ENCODE measurements around the gene FOXR1. TPM values are rescaled to one million over a fixed set of nuclear protein-coding genes. Genes with fewer than 3 reads are reported as not detected.

Gene FOXR1, protein sequence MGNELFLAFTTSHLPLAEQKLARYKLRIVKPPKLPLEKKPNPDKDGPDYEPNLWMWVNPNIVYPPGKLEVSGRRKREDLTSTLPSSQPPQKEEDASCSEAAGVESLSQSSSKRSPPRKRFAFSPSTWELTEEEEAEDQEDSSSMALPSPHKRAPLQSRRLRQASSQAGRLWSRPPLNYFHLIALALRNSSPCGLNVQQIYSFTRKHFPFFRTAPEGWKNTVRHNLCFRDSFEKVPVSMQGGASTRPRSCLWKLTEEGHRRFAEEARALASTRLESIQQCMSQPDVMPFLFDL
- 0.04 TPM for polyA plus RNA-seq
- long read RNA-seq, donor 1: 0 reads
- long read RNA-seq, donor 2: 0 reads
- long read RNA-seq, donor 3: 0 reads
- long read RNA-seq, donor 4: 0 reads
- long read RNA-seq, donor 5: 0 reads
- long read RNA-seq, donor 6: 0 reads
- long read RNA-seq, donor 7: 0 reads
- long read RNA-seq, donor 8: 0 reads
- long read RNA-seq, donor 9: 0 reads
- long read RNA-seq, donor 10: 0 reads
- long read RNA-seq, donor 11: 0 reads

DNA sequence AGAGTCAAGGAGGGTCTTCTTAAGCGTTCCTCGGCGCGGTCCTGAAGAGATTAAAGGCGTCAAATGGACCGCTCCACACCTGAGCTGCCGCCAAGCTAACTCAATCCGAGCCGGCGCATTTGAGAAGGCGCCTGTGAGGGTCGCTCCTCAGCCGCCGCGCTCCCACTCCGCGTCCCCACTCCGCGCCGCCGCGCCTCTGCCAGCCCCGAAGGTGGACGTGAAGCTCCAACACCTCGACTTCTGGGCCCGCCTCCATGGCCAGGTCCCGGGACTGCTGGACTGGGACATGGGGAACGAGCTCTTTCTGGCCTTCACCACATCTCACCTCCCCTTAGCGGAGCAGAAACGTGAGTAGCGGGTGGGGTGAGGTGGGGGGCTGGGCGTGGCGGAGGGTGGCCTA lies at the start of gene FOXR1:
TSS of gene FOXR1 (plus strand) at position 116 of the 400 bp plus-strand sequence. CDS start at position 287, 171 bp downstream.
- no CpG with 5 or more reads among the region's 33 CpGs for WGBS (ENCODE audit: insufficient coverage, low lambda C conversion rate)
- Histone ChIP-seq H3K9me3 (ENCODE audit: control insufficient read depth, low read depth, low read length) (peaks cover 3% of the 10 kb centered on the region), H3K4me3 (ENCODE audit: low read length) (no peak within 1 kb of the TSS), H3K27me3 (ENCODE audit: control insufficient read depth, insufficient read depth, low read length) (peaks cover 11% of the 10 kb centered on the region), H3K27ac (ENCODE audit: low read length) (no peak within 1 kb of the TSS), H3K36me3 (ENCODE audit: control insufficient read depth, insufficient read depth, low read length) (no peaks in the 10 kb centered on the region), H3K4me1 (ENCODE audit: control insufficient read depth, insufficient read depth, low read length) (no peaks in the 10 kb centered on the region)
- DNase-seq: no peak

DNA sequence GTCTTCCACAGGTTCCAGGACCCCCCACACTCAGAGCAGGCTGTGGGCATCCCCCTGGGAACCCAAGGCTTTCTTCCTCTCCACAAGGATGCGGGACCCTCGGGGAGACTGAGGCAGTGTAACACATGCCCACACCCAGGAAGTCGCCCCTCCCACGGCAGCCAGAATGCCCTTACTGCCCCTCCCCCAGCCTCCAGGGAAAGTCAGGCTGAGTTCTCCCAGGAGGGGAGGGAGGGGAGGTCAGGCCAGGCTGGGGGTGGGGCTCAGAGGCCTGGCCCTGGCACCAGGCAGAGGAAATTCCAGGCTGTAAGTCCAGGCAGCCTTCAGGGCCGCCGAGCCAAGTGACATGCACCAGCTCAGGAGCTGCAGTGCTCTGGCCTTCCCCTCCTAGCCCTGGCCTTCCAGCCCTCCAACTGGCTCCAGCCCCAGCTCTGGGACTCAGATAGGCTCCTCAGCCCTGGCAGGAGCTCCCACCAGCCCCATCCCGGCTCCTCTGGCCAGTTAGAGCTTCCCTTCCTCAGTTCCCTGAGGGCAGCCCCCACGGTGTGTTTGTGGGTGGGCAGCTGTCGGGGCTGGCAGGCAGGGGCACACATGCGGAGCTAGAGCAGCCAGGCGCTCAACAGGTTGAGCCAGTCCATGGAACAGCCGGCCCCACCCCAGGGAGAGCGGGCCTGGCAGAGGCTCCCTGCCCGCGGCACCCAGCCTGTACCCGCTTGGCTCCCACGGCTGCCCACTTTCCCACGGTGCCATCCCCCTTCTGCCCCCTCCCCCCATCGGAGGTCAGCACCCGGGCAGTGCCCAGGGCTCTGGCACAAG lies 49.4 kb upstream of the FOXR1 start:
- no peaks in the 10 kb centered on the region for H3K36me3 ChIP-seq (ENCODE audit: control insufficient read depth, insufficient read depth, low read length)
- peak overlapping the region; percentile 93 for H3K4me3 ChIP-seq (ENCODE audit: low read length)
- no peaks in the 10 kb centered on the region for H3K27me3 ChIP-seq (ENCODE audit: control insufficient read depth, insufficient read depth, low read length)
- peaks cover 70% of the 10 kb centered on the region for H3K4me1 ChIP-seq (ENCODE audit: control insufficient read depth, insufficient read depth, low read length)
- peak overlapping the region; percentile 98 for H3K27ac ChIP-seq (ENCODE audit: low read length)
- DNase-seq: peak in 1 of 2 donors; percentile 65
- no CpG with 5 or more reads among the region's 20 CpGs for WGBS (ENCODE audit: insufficient coverage, low lambda C conversion rate)
- H3K9me3 ChIP-seq (ENCODE audit: control insufficient read depth, low read depth, low read length): no peaks in the 10 kb centered on the region

DNA sequence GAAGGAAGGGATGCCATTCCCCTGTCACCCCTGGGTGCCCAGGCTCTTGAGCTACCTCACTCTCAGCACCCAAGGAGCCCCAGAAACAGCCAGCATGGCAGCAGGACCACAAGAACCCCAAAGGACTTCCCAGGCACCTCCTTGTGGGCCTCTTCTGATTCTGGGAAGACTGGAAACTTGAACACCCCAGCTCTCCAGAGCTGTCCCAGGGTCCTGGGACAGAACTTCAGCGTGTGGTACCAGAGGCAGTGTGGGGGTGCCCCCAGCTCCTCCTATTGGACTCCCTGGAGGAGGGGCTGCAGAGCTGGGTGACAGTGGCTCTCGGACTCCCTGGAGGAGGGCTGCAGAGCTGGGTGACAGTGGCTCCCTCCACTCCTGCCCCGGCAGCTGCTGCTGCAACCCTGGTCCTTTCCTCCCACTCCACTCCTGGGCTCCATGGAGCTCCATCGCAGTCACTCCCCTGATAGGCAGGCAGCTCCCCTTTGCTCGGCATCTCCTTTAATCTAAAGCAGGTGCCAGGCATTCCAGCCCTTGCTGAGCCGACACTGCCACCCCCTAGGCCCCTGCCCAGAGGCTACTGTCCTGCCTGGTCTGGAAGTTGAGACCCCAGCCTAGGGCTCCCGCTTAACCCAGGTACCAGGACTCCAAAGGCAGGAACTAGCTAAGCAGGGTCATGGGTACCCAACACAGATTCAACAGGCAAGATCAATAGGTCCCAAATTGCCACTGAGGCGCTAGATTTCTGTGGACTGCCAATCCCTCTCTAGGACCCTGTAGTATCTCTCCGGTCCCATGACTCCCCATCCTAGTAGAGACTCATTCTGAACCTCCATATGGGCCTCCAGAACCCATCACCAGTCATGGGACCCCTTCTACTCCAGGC lies 48.6 kb upstream of the FOXR1 start:
- peaks cover 65% of the 10 kb centered on the region for H3K4me1 ChIP-seq (ENCODE audit: control insufficient read depth, insufficient read depth, low read length)
- no peaks in the 10 kb centered on the region for H3K9me3 ChIP-seq (ENCODE audit: control insufficient read depth, low read depth, low read length)
- no peaks in the 10 kb centered on the region for H3K36me3 ChIP-seq (ENCODE audit: control insufficient read depth, insufficient read depth, low read length)
- H3K27me3 ChIP-seq (ENCODE audit: control insufficient read depth, insufficient read depth, low read length): no peaks in the 10 kb centered on the region
- peak overlapping the region; percentile 93 for H3K4me3 ChIP-seq (ENCODE audit: low read length)
- no peak for DNase-seq
- WGBS (ENCODE audit: insufficient coverage, low lambda C conversion rate): no CpG with 5 or more reads among the region's 9 CpGs
- peak overlapping the region; percentile 98 for H3K27ac ChIP-seq (ENCODE audit: low read length)

DNA sequence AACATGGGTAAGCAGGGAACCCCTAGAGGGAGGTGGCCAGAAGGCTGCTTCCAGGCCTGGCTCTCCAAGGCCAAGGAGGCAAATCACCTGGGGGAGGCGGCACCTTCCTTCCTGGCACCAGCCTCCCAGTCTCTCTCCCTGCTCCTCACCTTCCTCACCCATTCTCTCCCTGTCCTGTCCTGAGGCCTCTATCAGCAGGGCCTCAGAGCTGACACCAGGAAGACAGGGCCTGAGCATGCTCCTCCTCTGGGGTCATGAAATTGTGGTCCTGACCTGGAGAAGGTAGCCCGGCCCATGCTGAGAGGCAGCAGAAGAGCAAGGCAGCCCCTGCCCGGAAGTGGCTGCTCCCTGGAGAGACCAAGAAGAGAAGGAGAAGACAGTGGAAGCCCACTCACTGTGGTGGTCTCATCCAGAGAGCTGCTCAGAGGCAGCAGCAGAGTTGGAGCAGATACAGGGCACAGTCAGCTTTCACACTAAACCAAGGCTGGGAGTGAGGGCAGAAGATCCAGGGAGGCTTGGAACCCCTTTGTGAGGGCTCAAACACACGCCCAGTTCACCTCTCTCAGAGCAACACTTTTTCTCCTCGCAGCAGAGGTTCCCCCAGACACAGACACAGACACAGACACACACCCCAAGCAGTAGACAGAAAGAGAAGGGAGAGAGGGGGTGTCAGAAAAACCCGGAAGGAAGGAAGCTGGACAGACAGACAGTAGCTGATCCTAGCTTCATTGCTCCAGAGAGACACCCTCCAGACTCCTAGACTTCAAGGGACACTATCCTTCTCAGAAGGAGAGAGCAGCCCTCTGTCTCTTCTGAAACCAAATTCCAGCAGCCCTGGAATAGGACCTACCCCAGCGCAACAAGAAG lies 47.6 kb upstream of the FOXR1 start:
- Histone ChIP-seq H3K27me3 (ENCODE audit: control insufficient read depth, insufficient read depth, low read length) (no peaks in the 10 kb centered on the region), H3K36me3 (ENCODE audit: control insufficient read depth, insufficient read depth, low read length) (no peaks in the 10 kb centered on the region), H3K4me3 (ENCODE audit: low read length) (peak overlapping the region; percentile 93), H3K27ac (ENCODE audit: low read length) (peak overlapping the region; percentile 98), H3K4me1 (ENCODE audit: control insufficient read depth, insufficient read depth, low read length) (peaks cover 58% of the 10 kb centered on the region), H3K9me3 (ENCODE audit: control insufficient read depth, low read depth, low read length) (no peaks in the 10 kb centered on the region)
- DNase-seq: peak in 1 of 2 donors; percentile 31
- no CpG with 5 or more reads among the region's 7 CpGs for WGBS (ENCODE audit: insufficient coverage, low lambda C conversion rate)

DNA sequence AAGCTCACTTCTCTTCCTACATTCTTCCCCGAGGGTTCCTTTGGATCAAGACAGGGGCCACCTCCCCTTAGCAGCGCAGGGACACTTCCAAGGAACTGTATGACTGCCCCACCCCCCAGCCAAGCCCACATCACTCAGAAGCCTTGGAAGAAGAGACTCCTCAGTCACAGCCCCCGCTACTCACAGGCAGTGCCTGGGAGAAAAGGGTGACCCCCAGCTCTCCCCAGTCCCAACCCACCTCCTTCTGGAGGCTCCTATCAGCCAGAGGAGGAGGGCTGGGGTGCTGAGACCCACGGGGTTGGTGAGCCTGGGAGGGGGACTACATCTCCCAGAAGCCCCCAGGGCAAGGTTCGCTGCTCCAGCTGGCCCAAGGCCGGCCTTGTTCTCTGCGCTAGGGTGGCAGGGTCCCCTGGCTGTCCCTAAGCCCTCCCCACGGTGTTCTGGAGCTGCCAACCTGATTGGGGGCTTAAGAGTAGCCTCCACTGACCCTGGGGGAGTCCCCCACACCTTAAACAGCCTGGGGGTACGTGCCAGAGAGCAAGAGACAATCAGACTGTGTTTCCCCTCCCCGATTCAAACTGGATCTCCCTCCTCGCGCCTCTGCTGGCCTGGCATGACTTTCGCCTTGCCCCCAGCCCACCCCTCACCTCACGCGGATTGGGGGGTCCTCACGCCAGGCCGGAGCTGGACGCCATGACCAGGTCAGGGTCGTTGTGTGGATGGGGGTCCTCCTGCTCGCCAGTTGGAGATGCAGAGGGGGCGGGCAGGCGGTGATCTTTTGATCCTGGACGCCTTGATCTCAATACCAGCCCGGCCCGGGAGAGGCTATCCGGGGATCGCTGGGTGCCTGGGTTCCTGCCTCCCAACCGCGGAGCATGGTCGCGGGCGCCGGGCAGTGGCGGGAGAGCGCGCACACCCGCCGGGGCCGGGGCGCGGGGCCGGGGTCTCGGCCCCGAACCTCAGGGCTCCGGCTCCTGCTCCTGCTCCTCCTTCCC lies 46.7 kb upstream of the FOXR1 start:
- Histone ChIP-seq H3K36me3 (ENCODE audit: control insufficient read depth, insufficient read depth, low read length) (no peaks in the 10 kb centered on the region), H3K4me1 (ENCODE audit: control insufficient read depth, insufficient read depth, low read length) (peaks cover 49% of the 10 kb centered on the region), H3K4me3 (ENCODE audit: low read length) (peak overlapping the region; percentile 93), H3K27me3 (ENCODE audit: control insufficient read depth, insufficient read depth, low read length) (no peaks in the 10 kb centered on the region), H3K27ac (ENCODE audit: low read length) (peak overlapping the region; percentile 98), H3K9me3 (ENCODE audit: control insufficient read depth, low read depth, low read length) (no peaks in the 10 kb centered on the region)
- peak in 1 of 2 donors; percentile 78 for DNase-seq
- no CpG with 5 or more reads among the region's 45 CpGs for whole genome bisulfite sequencing (ENCODE audit: insufficient coverage, low lambda C conversion rate)

DNA sequence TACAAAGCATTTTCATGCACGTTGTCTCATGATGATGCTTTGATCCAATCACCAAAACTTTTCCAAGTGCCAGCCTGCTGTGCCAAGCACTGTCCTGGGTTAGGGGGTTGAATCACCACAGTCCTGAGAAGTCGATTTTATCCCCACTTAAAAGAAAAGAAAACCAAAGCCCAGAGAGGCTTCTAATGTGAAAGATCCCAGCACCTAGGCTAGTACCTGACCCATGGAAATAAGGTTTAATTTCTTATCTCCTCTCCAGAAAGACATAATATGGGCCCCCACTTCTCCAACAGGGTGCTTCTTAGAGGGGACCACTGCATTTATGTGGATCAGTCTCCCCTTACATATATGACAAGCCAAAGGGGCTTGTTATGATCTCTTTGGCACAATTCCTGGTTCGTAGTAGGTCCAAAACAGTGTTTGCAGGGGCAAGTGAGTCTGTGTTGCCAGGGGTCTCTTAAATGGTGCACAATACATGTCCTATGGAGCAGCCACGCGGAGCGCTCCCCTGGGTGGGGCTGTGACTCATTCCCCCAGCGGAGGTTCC lies 43.9 kb upstream of the FOXR1 start:
- no peak for DNase-seq
- no peaks in the 10 kb centered on the region for H3K9me3 ChIP-seq (ENCODE audit: control insufficient read depth, low read depth, low read length)
- WGBS (ENCODE audit: insufficient coverage, low lambda C conversion rate): no CpG with 5 or more reads among the region's 7 CpGs
- no peaks in the 10 kb centered on the region for H3K36me3 ChIP-seq (ENCODE audit: control insufficient read depth, insufficient read depth, low read length)
- H3K27me3 ChIP-seq (ENCODE audit: control insufficient read depth, insufficient read depth, low read length): no peaks in the 10 kb centered on the region
- peaks cover 27% of the 10 kb centered on the region for H3K4me1 ChIP-seq (ENCODE audit: control insufficient read depth, insufficient read depth, low read length)
- peak overlapping the region; percentile 97 for H3K27ac ChIP-seq (ENCODE audit: low read length)
- peak overlapping the region; percentile 82 for H3K4me3 ChIP-seq (ENCODE audit: low read length)

DNA sequence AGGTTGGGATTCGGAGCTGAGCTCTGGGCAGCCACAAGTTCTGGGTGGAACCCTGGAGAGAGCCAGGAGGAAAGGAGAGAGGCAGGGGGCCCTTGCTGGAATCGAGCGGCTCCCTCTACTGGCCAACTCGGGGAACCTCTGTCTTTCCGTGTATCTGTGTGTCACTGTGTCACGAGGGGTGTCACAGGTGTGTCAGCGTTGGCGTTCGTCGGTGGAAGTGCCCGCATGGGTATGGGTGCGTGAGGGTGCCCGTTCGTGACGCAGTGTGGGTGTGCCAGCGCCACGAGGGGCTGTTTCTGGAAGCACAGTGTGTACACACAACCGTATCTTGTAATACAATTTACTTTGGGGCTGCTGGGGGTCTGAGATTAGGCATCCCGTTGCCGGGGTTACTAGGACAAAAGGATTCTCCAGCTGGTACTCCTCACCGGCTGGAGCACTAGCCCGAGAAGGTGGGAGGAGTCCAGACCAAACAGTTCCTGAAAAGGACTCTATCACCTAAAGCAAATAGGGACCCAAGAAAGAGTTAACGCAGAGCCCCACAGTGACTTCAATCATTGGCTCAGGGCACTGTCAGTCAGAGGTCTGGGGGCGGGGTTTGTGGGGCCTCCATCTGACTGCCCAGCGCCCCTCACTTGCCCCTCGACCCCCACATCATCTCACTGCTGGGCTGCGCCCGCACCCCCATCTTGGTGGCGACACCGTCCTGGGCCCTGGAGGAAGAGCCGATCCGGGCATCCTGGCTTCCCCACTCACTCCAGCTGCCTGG lies 43.3 kb upstream of the FOXR1 start:
- DNase-seq: peak; percentile 92 to 96
- WGBS (ENCODE audit: insufficient coverage, low lambda C conversion rate): no CpG with 5 or more reads among the region's 32 CpGs
- peaks cover 26% of the 10 kb centered on the region for H3K4me1 ChIP-seq (ENCODE audit: control insufficient read depth, insufficient read depth, low read length)
- H3K27me3 ChIP-seq (ENCODE audit: control insufficient read depth, insufficient read depth, low read length): no peaks in the 10 kb centered on the region
- H3K4me3 ChIP-seq (ENCODE audit: low read length): peak overlapping the region; percentile 82
- H3K9me3 ChIP-seq (ENCODE audit: control insufficient read depth, low read depth, low read length): no peaks in the 10 kb centered on the region
- H3K36me3 ChIP-seq (ENCODE audit: control insufficient read depth, insufficient read depth, low read length): no peaks in the 10 kb centered on the region
- H3K27ac ChIP-seq (ENCODE audit: low read length): peak overlapping the region; percentile 97

DNA sequence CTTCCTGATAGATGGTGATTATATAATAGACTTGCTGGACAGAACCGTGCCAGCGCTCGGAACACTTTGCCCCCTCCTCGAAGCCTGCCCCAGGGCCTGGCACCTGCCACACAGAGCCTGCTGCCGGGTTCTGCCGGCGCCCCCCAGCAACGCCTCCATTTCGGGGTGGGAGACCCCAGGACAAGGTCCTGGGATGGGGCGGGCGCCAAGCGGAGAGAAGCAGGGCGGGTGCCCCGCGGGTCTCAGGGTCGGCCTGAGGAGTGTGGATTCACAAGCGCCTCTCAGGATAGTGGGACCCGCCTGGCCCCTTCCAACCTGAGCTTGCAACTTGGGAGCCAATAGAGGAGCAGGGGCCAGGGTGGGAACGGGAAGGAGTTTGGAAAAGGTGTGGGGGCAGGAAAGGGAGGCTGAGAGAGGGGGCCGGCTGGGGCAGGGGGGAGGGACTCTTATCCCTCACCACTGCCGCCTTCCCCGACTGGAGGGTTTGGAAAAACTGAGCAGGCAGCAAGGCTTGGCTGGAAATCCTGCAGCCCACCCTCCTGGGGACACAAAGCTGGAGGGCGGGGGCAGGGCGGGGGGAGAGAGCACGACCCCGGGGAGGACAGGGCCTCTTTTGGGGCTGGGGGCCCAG lies 42.6 kb upstream of the FOXR1 start:
- no peaks in the 10 kb centered on the region for H3K27me3 ChIP-seq (ENCODE audit: control insufficient read depth, insufficient read depth, low read length)
- peak overlapping the region; percentile 82 for H3K4me3 ChIP-seq (ENCODE audit: low read length)
- no peaks in the 10 kb centered on the region for H3K9me3 ChIP-seq (ENCODE audit: control insufficient read depth, low read depth, low read length)
- WGBS (ENCODE audit: insufficient coverage, low lambda C conversion rate): no CpG with 5 or more reads among the region's 26 CpGs
- H3K36me3 ChIP-seq (ENCODE audit: control insufficient read depth, insufficient read depth, low read length): no peaks in the 10 kb centered on the region
- peaks cover 19% of the 10 kb centered on the region for H3K4me1 ChIP-seq (ENCODE audit: control insufficient read depth, insufficient read depth, low read length)
- H3K27ac ChIP-seq (ENCODE audit: low read length): peak overlapping the region; percentile 97
- DNase-seq: peak in 1 of 2 donors; percentile 89
